ENCODE results near the gene LDLRAP1. TPM values are rescaled to one million over a fixed set of nuclear protein-coding genes. Genes with fewer than 3 reads are reported as not detected.
"Not testable (repeated sequence)": the region's sequence is repeated elsewhere in the genome, so short reads cannot be mapped to it uniquely, and the experiment has no call there.

The LDLRAP1 gene
- total and polyA plus RNA-seq, 7 donors = 9.1 to 35.8 (median 17.4) TPM

DNA sequence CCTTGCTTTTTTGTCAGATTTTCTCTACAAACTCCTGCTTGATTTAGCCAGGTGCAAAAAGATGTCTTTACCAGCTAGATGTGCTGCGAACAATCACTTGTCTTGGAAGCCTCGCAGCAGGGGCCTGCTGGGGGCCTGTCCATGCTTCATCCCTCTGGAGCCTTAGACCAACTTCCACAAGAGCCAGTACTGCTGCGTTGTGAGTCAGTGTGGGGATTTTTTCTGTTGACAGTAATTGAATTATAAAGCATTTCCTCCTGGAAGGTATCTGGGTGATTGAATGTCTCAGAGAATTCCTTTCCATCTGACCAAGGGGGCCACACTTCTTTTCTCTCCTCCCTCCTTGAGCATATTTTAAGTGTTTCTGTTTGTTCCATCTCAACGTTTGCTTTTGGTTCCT, 40.4 kb upstream of the LDLRAP1 start:
- no peak overlapping the region for H3K4me3 ChIP-seq
- H3K9me3 ChIP-seq = no peaks in the 10 kb centered on the region
- TF ChIP-seq POLR2AphosphoS5 (IDR thresholded peaks at IDR 0.05) = peak in 1 of 4 donors; percentile 7
- TF ChIP-seq, protein P1, sequence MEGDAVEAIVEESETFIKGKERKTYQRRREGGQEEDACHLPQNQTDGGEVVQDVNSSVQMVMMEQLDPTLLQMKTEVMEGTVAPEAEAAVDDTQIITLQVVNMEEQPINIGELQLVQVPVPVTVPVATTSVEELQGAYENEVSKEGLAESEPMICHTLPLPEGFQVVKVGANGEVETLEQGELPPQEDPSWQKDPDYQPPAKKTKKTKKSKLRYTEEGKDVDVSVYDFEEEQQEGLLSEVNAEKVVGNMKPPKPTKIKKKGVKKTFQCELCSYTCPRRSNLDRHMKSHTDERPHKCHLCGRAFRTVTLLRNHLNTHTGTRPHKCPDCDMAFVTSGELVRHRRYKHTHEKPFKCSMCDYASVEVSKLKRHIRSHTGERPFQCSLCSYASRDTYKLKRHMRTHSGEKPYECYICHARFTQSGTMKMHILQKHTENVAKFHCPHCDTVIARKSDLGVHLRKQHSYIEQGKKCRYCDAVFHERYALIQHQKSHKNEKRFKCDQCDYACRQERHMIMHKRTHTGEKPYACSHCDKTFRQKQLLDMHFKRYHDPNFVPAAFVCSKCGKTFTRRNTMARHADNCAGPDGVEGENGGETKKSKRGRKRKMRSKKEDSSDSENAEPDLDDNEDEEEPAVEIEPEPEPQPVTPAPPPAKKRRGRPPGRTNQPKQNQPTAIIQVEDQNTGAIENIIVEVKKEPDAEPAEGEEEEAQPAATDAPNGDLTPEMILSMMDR (IDR thresholded peaks at IDR 0.05) = no peak
- peaks cover 0 to 16% (median 11%) of the 10 kb centered on the region in 4 donors for H3K4me1 ChIP-seq
- H3K27me3 ChIP-seq = peaks cover 0 to 5% (median 0%) of the 10 kb centered on the region in 3 donors
- H3K36me3 ChIP-seq = peaks cover 0 to 19% (median 2%) of the 10 kb centered on the region in 4 donors
- H3K27ac ChIP-seq = no peak overlapping the region
- DNase-seq = peak; percentile 40
- 71 to 74% methylated on average over 4 of the region's 4 CpGs for WGBS, 2 donors
- intact Hi-C loops (cut with DNase I) = no loop called here

DNA sequence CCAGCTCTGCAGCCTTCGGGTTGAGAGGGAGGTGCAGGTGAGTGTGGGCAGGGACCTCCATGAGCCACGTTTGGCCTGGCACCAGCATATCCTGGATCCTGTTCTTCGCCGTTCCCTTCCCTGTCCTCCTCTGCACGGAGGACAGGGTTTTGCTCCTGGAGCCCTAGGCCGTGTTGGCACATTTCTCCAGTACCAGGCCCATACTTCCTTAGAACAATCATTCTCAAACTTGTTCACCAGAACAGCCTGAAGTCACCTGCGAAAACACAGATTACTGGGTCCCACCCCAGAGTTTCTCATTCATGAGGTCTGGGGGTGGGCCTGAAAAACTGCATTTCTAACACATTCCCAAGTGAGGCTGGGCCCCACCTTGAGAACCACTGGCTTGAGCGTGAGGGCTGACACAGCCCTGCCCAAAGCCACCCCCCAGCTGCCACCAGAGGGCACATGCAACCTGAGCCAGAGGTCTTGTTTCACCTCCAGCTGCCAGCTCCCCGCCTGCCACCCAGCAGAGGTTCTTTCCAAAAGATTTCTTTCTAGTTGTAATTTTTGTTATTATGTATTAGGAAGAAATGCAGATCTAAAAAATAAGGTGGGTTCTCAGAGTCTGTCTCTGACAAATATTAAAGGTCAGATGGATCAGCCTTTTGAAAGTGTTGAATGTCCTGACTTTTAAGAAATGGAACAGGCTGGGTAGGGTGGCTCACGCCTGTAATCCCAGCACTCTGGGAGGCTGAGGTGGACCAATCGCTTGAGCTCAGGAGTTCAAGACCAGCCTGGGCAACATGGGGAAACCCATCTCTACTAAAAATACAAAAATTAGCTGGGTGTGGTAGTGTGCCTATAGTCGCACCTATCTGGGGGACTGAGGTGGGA, 39.6 kb upstream of the LDLRAP1 start:
- intact Hi-C loops (cut with DNase I) = no loop called here
- no peak overlapping the region for H3K27ac ChIP-seq
- peaks cover 0 to 16% (median 11%) of the 10 kb centered on the region in 4 donors for H3K4me1 ChIP-seq
- no peaks in the 10 kb centered on the region for H3K9me3 ChIP-seq
- H3K4me3 ChIP-seq = no peak overlapping the region
- peaks cover 0 to 5% (median 0%) of the 10 kb centered on the region in 3 donors for H3K27me3 ChIP-seq
- 66 to 79% methylated on average over 12 of the region's 12 CpGs for WGBS, 2 donors
- no peak for TF ChIP-seq POLR2AphosphoS5 (IDR thresholded peaks at IDR 0.05)
- no peak for TF ChIP-seq EP300 (IDR thresholded peaks at IDR 0.05)
- TF ChIP-seq, protein P1 (IDR thresholded peaks at IDR 0.05) = peak in 2 of 4 experiments; percentile 21 to 29
- no peak for TF ChIP-seq POLR2A (IDR thresholded peaks at IDR 0.05)
- H3K36me3 ChIP-seq = peaks cover 0 to 11% (median 0%) of the 10 kb centered on the region in 4 donors
- peak; percentile 50 for DNase-seq

DNA sequence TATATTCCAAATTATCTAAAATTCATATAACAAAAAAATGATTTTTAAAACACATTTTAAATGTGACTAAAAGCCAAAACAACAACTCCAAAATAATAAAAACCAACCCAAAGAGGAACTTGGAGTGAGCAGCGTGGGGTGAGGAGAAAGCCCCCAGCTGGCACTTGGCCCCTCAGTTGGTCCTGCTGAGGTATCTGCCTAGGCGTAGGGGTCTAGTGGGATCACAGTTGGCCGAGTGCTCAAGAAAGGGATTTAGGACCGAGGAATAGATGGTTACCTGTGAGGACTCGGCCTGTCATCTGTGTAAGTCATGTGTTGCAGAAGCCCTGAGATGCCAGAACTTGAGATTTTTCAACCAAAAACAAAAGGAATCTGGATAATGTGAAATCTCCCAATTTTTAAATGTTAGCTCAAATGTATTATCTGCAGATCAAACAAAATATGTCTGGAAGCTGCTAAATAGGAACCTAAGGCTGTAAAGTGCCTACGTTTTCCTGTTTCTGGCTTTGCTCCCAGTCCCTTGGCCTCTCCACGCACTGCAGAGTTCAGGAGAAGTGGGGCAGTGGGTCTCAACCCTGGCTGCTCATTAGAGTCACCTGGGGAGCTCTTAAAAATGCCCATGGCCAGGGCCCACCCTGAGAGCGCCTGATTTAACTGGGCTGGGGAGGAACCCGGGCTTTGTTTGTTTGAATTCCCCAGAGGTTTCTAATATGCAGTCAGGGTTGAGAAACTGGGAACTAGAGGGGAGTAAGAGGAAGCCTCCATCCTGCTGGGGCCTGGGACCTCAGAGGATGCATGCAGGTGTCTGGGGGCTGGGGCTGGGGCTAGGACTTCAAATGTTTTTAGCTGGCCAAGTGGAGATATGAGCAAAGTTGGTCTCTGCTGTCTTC, 38.5 kb upstream of the LDLRAP1 start:
- Histone ChIP-seq H3K9me3 (no peaks in the 10 kb centered on the region), H3K27me3 (peaks cover 0 to 5% (median 0%) of the 10 kb centered on the region in 3 donors), H3K4me1 (peaks cover 0 to 16% (median 11%) of the 10 kb centered on the region in 4 donors), H3K36me3 (no peaks in the 10 kb centered on the region), H3K27ac (no peak overlapping the region), H3K4me3 (no peak overlapping the region)
- DNase-seq = peak; percentile 54
- TF ChIP-seq, protein P1 (IDR thresholded peaks at IDR 0.05) = no peak
- TF ChIP-seq POLR2AphosphoS5 (IDR thresholded peaks at IDR 0.05) (no peak), POLR2A (IDR thresholded peaks at IDR 0.05) (no peak), EP300 (IDR thresholded peaks at IDR 0.05) (no peak)
- intact Hi-C loops (cut with DNase I) = no loop called here
- 70 to 71% methylated on average over 9 of the region's 9 CpGs for WGBS, 2 donors

DNA sequence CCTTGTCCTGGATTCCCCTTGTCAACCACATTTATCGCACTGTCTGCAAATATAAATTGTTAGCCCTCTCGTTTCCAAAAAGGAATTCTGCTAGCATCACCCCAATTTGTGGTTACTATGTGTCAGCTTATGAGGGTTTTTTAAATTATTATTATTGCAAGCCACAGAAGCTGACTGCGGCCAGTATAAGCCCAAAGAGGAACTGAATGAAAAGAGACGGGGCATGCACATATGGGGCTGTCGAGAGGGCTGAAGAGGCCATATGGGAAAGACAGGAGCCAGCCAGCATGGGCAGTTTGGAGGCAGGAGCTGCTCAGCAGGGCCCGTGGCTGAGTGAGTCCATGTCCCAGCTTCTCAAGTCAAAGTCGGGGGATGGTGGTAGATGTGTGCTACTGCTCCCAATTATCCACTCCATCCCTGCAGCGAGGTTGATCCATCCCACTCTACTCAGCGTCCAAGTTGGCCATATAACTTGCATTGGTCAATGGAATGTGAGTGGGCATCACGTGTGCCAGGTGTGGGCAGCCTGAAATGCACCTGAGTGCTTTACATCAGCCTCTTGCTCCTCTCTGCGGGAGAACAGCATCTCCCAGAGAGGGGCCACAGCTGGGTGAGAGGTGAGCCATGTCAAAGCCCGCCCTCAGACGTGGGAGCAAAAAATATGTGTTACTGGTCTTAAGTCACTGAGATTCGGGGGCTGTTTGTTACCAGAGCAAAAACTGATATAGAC, 37.6 kb upstream of the LDLRAP1 start:
- WGBS, 2 donors = 77 to 89% methylated on average over 14 of the region's 14 CpGs
- no peak for TF ChIP-seq POLR2A (IDR thresholded peaks at IDR 0.05)
- no peak for TF ChIP-seq POLR2AphosphoS5 (IDR thresholded peaks at IDR 0.05)
- TF ChIP-seq, protein P1 (IDR thresholded peaks at IDR 0.05) = no peak
- no peak for TF ChIP-seq EP300 (IDR thresholded peaks at IDR 0.05)
- peak; percentile 32 for DNase-seq
- no peaks in the 10 kb centered on the region for H3K36me3 ChIP-seq
- H3K9me3 ChIP-seq = no peaks in the 10 kb centered on the region
- H3K27ac ChIP-seq = no peak overlapping the region
- H3K4me1 ChIP-seq = peaks cover 0 to 11% (median 8%) of the 10 kb centered on the region in 4 donors
- H3K27me3 ChIP-seq = peaks cover 0 to 5% (median 0%) of the 10 kb centered on the region in 3 donors
- intact Hi-C loops (cut with DNase I) = no loop called here
- no peak overlapping the region for H3K4me3 ChIP-seq

DNA sequence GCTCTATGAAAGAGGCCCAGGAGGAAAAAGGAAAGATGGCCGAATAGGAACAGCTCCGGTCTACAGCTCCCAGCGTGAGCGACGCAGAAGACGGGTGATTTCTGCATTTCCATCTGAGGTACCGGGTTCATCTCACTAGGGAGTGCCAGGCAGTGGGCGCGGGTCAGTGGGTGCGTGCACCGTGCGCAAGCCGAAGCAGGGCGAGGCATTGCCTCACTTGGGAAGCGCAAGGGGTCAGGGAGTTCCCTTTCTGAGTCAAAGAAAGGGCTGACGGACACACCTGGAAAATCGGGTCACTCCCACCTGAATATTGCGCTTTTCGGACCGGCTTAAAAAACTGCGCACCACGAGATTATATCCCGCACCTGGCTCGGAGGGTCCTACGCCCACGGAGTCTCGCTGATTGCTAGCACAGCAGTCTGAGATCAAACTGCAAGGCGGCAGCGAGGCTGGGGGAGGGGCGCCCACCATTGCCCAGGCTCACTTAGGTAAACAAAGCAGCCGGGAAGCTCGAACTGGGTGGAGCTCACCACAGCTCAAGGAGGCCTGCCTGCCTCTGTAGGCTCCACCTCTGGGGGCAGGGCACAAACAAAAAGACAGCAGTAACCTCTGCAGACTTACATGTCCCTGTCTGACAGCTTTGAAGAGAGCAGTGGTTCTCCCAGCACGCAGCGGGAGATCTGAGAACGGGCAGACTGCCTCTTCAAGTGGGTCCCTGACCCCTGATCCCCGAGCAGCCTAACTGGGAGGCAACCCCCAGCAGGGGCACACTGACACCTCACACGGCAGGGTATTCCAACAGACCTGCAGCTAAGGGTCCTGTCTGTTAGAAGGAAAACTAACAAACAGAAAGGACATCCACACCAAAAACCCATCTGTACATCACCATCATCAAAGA, 36.6 kb upstream of the LDLRAP1 start:
- H3K9me3 ChIP-seq; H3K27me3 ChIP-seq; H3K4me3 ChIP-seq; H3K36me3 ChIP-seq; H3K27ac ChIP-seq; intact Hi-C loops (cut with DNase I); H3K4me1 ChIP-seq: not testable (repeated sequence)
- 16 to 55% methylated on average over 35 to 36 of the region's 37 CpGs for WGBS, 2 donors
- peak; percentile 15 for DNase-seq

All from sigmoid colon (tissue), 7 donors.